Smooth muscle cell (in vitro differentiated cells): ENCODE measurements around the gene RNF141. TPM values are rescaled to one million over a fixed set of nuclear protein-coding genes. Genes with fewer than 3 reads are reported as not detected.

Source experiments
- DNase-seq: peaks from one replicate; lab custom pipeline; 2025; ENCODE audit not compliant: unreplicated experiment; lab: John Stamatoyannopoulos, UW
- H2AFZ ChIP-seq: fragments of 200-600 bp; sonication (generic); 2 replicates; pipeline ENCODE4 v1.6.0; 2016; ENCODE audit warnings: antibody characterized with exemption, low read depth, mild to moderate bottlenecking
- H3F3A ChIP-seq: fragments of 200-600 bp; sonication (generic); 2 replicates; pipeline ENCODE4 v1.6.0; 2017; ENCODE audit warnings: antibody characterized with exemption, low read depth
- H3K27ac ChIP-seq: fragments of 200-600 bp; sonication (generic); 2 replicates; pipeline ENCODE4 v1.5.1; 2016; ENCODE audit warnings: low read depth, mild to moderate bottlenecking
- H3K27me3 ChIP-seq: fragments of 200-600 bp; sonication (generic); 2 replicates; pipeline ENCODE4 v1.6.1; 2016; ENCODE audit warnings: low read depth, mild to moderate bottlenecking
- H3K36me3 ChIP-seq: fragments of 200-600 bp; sonication (generic); 2 replicates; pipeline ENCODE4 v1.5.1; 2016; ENCODE audit warnings: low read depth
- H3K4me1 ChIP-seq: fragments of 200-600 bp; sonication (generic); 2 replicates; pipeline ENCODE4 v1.5.1; 2016; ENCODE audit warnings: low read depth
- H3K4me2 ChIP-seq: fragments of 200-600 bp; sonication (generic); 2 replicates; pipeline ENCODE4 v1.6.0; 2016; ENCODE audit warnings: mild to moderate bottlenecking
- H3K4me3 ChIP-seq: fragments of 200-600 bp; sonication (generic); 2 replicates; pipeline ENCODE4 v1.5.1; 2016; ENCODE audit warnings: mild to moderate bottlenecking
- H3K79me2 ChIP-seq: fragments of 200-600 bp; sonication (generic); 2 replicates; pipeline ENCODE4 v1.6.0; 2016; ENCODE audit warnings: low read depth, mild to moderate bottlenecking
- H3K9ac ChIP-seq: fragments of 200-600 bp; sonication (generic); 2 replicates; pipeline ENCODE4 v1.6.0; 2016; ENCODE audit warnings: low read depth
- H3K9me3 ChIP-seq: fragments of 200-600 bp; sonication (generic); replicated peaks from 2 replicates; pipeline ENCODE4 v1.5.1; 2016; ENCODE audit warnings: low read depth
- H4K20me1 ChIP-seq: fragments of 200-600 bp; sonication (generic); 2 replicates; pipeline ENCODE4 v1.6.0; 2016; ENCODE audit warnings: low read depth
- WGBS: methylation state at CpG from one replicate; pipeline ENCODE4 v1.1.7; 2016; ENCODE audit warnings: low lambda C conversion rate; 5-methylcytosine and 5-hydroxymethylcytosine counted together
- polyA plus RNA-seq: library from polyadenylated mRNA; unstranded; fragments of >200 nt; fragmentation: Nextera tagmentation; extraction: Ambion mirVana; gene quantifications from 2 replicates; pipeline ENCODE4 v1.2.1, GENCODE V29; 2016
- total RNA-seq: library from RNA; depleted of rRNA; stranded (reverse); fragments of >200 nt; gene quantifications from 2 replicates; pipeline ENCODE4 v1.2.3, GENCODE V29; 2014
- TF ChIP-seq, protein P1 (sequence below): fragments of 200-600 bp; sonication (generic); IDR thresholded peaks from 2 replicates; pipeline ENCODE4 v1.5.1; 2017; ENCODE audit warnings: borderline replicate concordance, mild to moderate bottlenecking, antibody characterized with exemption; ENCODE audit not compliant: insufficient read depth, poor library complexity, severe bottlenecking

The RNF141 gene
- total and polyA plus RNA-seq, 2 experiments from 2014 or later: 16.2 to 24.4 TPM

- TF ChIP-seq, protein P1, sequence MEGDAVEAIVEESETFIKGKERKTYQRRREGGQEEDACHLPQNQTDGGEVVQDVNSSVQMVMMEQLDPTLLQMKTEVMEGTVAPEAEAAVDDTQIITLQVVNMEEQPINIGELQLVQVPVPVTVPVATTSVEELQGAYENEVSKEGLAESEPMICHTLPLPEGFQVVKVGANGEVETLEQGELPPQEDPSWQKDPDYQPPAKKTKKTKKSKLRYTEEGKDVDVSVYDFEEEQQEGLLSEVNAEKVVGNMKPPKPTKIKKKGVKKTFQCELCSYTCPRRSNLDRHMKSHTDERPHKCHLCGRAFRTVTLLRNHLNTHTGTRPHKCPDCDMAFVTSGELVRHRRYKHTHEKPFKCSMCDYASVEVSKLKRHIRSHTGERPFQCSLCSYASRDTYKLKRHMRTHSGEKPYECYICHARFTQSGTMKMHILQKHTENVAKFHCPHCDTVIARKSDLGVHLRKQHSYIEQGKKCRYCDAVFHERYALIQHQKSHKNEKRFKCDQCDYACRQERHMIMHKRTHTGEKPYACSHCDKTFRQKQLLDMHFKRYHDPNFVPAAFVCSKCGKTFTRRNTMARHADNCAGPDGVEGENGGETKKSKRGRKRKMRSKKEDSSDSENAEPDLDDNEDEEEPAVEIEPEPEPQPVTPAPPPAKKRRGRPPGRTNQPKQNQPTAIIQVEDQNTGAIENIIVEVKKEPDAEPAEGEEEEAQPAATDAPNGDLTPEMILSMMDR: no peak
Measured at GRCh38 chr11:10511181-10511621, 29.8 kb downstream of the RNF141 start.

DNA sequence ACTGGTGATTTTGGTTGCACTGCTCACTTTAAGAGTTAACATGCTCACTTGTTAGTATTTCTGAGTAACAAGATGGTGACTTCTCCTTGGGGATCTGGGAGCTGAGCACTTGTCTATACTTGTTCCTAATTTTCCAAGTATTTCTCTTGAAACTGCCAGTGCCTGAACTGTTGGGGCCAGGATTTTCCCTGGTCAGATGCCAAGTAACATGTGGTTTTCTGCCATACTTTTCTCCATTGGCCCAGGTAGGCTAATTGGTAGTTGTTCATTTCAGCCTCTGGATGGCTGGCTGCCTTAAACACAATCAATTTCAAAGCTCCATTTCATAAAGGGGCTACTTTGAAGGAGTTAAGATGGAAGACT, 35.0 kb downstream of the RNF141 start:
- Histone ChIP-seq H3K4me3 (no peak overlapping the region), H3K9ac (no peak overlapping the region), H3K4me1 (peaks cover 3% of the 10 kb centered on the region), H2AFZ (no peak overlapping the region), H3K79me2 (no peaks in the 10 kb centered on the region), H3K27ac (no peak overlapping the region), H3K9me3 (no peaks in the 10 kb centered on the region), H3K4me2 (no peak overlapping the region), H3K36me3 (no peaks in the 10 kb centered on the region), H4K20me1 (no peaks in the 10 kb centered on the region), H3F3A (no peaks in the 10 kb centered on the region), H3K27me3 (no peaks in the 10 kb centered on the region)
- no peak for DNase-seq
- TF ChIP-seq, protein P1: no peak

More at GRCh38 chr11:10511181-10511621, 29.8 kb downstream of the RNF141 start:
- H2AFZ ChIP-seq: no peak overlapping the region
- H3K9me3 ChIP-seq: no peaks in the 10 kb centered on the region
- no peaks in the 10 kb centered on the region for H3K79me2 ChIP-seq
- H3K36me3 ChIP-seq: no peaks in the 10 kb centered on the region
- H3K27me3 ChIP-seq: no peaks in the 10 kb centered on the region
- H3K4me1 ChIP-seq: peaks cover 11% of the 10 kb centered on the region
- H3K9ac ChIP-seq: no peak overlapping the region
- H3K4me2 ChIP-seq: no peak overlapping the region
- WGBS: 77% methylated on average over 10 of the region's 10 CpGs
- H3K4me3 ChIP-seq: no peak overlapping the region
- H4K20me1 ChIP-seq: no peaks in the 10 kb centered on the region
- no peaks in the 10 kb centered on the region for H3F3A ChIP-seq
- no peak overlapping the region for H3K27ac ChIP-seq
- DNase-seq: no peak

DNA sequence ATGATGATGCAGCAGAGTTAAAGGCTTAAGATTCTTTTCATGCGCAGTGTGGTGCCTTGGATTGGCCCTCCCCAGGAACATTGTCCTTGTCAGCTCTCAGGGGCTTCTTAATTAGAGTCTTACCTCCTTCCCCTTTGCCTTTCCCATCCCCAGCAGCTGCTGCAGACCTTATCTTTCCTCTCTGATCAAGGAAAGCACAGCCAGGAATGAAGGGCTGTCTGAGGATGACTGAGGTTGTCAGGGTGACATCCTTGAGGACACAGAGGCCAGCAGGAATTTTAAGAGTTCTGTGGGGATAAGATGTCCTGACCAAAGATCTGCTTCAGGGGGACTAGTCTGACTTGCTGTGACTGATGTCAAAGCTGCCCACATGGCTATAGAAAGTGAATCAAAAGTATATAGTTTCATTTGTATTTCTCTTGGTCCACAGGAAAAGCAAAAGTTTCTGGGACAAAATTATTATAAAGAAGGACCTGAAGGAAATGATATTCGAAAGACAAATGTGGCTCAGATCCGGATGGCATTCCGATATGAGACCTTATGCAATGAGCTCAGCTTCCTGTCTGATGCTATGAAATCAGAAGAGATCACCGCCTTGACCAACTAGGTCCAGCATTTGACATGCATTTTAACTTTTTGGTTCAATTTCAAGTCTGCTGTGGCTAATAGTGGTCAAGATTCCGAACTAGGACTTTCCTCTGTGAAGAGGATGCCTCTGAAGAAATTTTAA, 35.5 kb downstream of the RNF141 start:
- Histone ChIP-seq H3K27ac (no peak overlapping the region), H3K4me2 (no peak overlapping the region)
- 97% methylated on average over 6 of the region's 6 CpGs for WGBS

More for the DNA sequence above, 35.5 kb downstream of the RNF141 start:
- Histone ChIP-seq H3K4me3 (no peak overlapping the region), H3K9ac (no peak overlapping the region), H3F3A (no peaks in the 10 kb centered on the region), H4K20me1 (no peaks in the 10 kb centered on the region), H3K4me1 (no peaks in the 10 kb centered on the region), H3K79me2 (no peaks in the 10 kb centered on the region), H3K27me3 (no peaks in the 10 kb centered on the region), H3K9me3 (no peaks in the 10 kb centered on the region), H3K36me3 (no peaks in the 10 kb centered on the region), H2AFZ (no peak overlapping the region)
- TF ChIP-seq, protein P1: no peak
- DNase-seq: no peak
